ENCODE measurements around the gene CRADD. TPM values are rescaled to one million over a fixed set of nuclear protein-coding genes. Genes with fewer than 3 reads are reported as not detected.

CRADD gene
- total RNA-seq, 4 donors from 2014 or later, result 27.7 to 61.0 (median 34.2) TPM

- no peak for ATAC-seq (ENCODE audit: low FRiP score)
- TF ChIP-seq CTCF (IDR thresholded peaks at IDR 0.05), result no peak
- DNase-seq (ENCODE audit: low spot score), result no peak
These were observed 171.4 kb downstream of the CRADD start for GRCh38 chr12:93848523-93849101.

- DNase-seq (ENCODE audit: low spot score) (no peak), ATAC-seq (ENCODE audit: low FRiP score) (no peak)
- TF ChIP-seq CTCF (IDR thresholded peaks at IDR 0.05), result no peak
These were observed 172.8 kb downstream of the CRADD start for GRCh38 chr12:93849946-93850345.

DNA sequence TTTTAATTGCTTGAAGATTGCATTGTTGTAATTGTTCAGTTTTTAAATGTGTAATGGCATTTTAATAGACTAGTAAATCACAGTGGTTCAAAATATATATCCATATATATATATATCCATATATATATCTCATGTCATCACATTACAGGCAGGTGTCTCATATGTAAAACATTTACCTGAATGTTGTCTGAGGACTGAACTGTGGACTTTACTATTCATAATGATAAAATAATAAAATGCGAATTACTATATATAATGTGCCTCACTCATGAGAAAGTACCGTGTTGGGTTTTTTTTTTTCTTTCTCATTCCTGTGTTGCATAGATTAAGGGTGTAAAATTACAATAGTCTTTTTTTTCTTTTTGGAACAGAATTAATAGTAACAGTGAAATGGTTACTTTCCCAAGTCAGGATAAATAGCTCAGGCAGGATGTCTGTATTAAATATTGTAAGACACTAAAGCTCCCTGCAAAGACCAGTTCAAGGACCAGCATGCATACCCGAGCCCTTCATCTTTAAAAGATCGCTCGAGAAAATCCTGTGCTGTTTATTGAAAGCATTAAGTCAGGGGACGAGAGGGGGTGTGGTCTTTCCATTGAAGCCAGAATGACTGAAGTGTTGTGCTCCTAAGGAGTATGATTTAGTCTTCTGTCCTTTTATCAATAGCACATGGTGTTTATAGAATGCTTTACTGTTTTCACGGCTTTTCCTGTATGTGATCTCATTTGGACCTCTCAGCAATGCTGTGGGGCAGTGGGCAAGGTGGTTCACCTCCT lies 173.5 kb downstream of the CRADD start:
- ATAC-seq (ENCODE audit: low FRiP score), result no peak
- no peak for TF ChIP-seq CTCF (IDR thresholded peaks at IDR 0.05)
- no peak for DNase-seq (ENCODE audit: low spot score)

GRCh38 chr12:93851257-93851671 lies 174.1 kb downstream of the CRADD start:
- ATAC-seq (ENCODE audit: low FRiP score) (no peak), DNase-seq (ENCODE audit: low spot score) (no peak)
- TF ChIP-seq CTCF (IDR thresholded peaks at IDR 0.05), result no peak

DNA sequence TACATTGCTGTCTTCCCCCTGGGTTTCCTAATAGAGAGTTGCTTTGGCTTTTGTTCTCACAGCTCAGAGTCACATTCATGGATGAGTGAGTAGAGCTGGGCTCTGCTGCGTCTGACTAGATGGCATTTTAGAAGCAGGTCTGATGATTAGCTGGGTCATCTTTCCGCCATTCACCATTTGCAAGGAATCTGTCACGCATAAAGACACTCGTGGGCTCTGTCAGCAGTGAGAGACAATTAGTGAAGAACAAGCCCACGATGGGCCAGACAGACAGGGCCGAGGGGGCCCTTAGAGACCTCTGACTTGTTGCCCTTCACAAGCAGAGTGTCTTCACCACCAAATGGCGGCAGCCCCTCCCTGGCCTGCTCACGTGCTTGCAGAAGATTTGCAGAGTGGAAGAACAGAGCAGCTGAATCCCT lies 175.0 kb downstream of the CRADD start:
- ATAC-seq (ENCODE audit: low FRiP score), result no peak
- TF ChIP-seq CTCF (IDR thresholded peaks at IDR 0.05), result no peak
- no peak for DNase-seq (ENCODE audit: low spot score)

DNA sequence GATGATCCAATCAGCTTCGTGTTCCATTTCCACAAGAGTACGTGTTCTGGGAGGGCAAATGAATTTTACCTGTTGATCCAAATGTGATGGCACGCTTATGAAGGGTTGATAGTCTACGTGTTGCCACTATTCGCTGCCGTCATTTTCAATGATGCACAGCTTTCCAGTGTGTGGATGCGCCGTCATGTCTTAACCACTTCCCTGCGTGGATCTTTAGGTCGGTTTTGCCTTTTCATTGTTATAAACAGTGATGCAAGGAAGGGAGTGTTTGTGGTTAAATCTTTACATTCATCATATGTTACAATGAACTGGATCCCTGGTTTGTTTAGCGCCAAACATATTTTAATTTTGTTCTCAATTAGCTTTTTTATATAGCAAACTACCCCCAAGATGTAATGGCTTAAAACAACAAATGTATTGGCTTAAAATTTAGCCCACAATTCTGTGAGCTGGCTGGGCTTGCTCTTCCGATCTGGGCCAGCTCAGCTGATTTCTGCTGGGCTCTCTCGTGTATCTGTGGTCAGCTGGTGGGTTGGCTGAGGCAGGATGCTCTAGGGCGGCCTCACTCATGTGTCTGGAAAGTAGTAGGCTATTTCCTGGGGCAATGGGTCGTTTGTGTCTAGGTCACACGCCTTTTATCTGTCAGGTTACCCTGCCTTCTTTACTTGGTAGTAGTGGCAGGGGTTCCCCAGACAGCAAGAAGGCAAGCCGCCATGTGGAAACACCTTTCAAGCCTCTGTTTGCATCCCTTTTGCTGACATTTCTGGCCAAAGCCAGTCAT lies 176.7 kb downstream of the CRADD start:
- no peak for DNase-seq (ENCODE audit: low spot score)
- ATAC-seq (ENCODE audit: low FRiP score), result no peak
- no peak for TF ChIP-seq CTCF (IDR thresholded peaks at IDR 0.05)
